ENCODE results near the gene CLN3.
"Not testable (repeated sequence)": the region's sequence is repeated elsewhere in the genome, so short reads cannot be mapped to it uniquely, and the experiment has no call there.

CLN3 gene

DNA sequence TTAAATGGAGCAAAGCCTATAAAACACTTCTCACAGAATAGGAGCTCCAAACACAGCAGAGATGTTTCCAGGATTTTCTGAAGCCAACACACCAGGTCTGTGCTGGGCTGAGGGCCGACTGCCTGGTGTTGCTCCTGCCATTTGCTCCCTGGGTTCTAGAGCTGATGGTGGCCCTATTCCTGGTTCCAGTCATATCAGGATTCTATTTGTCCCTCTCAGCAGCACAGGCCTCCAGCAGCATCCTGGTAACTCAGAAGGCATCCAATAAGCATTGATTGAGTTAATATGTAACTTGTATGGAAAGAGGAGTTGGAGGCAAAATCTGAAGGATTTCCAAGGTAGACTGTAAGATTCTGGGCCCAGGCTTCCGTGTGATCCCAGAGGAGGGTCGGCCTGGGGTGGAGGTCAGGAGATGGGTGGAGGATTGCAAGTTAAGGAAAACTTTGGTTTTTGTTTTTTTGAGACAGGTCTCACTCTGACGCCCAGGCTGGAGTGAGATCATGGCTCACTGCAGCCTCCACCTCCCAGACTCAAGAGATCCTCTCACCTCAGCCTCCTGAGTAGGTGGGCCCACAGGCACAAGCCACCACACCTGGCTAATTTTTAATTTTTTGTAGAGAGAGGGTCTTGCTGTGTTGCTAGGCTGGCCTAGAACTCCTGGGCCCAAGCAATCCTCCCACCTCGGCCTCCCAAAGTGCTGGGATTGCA, 41.2 kb upstream of the CLN3 start:
- TF ChIP-seq CTCF (conservative IDR thresholded peaks at IDR 0.05; ENCODE audit: low read depth, low read length) = no peak
- no peak overlapping the region for H3K4me3 ChIP-seq (ENCODE audit: low read depth, low read length)
- no peak for DNase-seq (ENCODE audit: low read depth)

DNA sequence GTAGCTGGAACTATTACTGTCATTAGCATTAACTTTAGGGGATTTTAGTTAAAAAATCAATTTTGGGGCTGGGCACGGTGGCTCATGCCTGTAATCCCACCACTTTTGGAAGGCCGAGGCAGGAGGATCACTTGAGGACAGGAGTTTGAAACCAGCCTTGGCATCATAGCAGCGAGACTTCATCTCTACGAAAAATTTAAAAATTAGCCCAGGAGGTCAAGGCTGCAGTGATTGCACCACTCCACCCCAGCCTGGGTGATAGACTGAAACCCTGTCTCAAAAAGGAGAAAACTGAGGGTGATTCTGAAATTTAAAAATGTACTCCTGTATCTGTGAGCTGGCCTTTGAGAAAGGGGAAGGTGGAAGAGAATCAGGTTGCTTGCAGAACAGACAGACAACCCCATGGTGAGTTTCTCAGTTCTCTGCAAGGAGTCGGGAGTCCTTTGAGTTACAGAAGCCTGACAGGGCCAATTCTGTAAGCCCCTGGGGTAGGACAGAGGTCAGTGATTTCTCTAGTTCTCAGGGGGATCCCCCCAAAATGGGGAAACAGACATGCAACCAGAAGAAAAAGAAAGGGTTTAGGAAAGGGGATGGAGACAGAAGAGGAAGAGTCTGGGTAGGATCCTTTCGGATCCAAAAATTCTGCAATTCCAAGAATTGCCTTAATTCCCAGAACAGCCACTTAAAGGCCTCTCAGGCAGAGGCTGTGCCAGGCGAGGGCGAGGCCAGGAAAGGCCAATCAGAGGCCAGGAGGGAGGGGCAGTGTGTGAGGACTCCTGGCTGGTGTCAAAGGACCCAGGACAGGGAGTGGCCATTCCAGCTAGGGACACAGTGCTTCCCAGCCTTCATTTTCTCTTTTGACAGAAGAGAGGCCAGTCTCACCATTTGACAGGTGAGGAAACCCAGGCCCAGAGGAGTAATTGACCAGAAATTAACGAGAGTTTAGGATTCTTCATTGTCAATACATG, 40.2 kb upstream of the CLN3 start:
- DNase-seq (ENCODE audit: low read depth) = no peak
- no peak for TF ChIP-seq CTCF (conservative IDR thresholded peaks at IDR 0.05; ENCODE audit: low read depth, low read length)
- H3K4me3 ChIP-seq (ENCODE audit: low read depth, low read length) = no peak overlapping the region

GRCh38 chr16:28529124-28529523, 37.2 kb upstream of the CLN3 start:
- DNase-seq (ENCODE audit: low read depth) = no peak
- TF ChIP-seq CTCF (conservative IDR thresholded peaks at IDR 0.05; ENCODE audit: low read depth, low read length) = no peak
- no peak overlapping the region for H3K4me3 ChIP-seq (ENCODE audit: low read depth, low read length)

DNA sequence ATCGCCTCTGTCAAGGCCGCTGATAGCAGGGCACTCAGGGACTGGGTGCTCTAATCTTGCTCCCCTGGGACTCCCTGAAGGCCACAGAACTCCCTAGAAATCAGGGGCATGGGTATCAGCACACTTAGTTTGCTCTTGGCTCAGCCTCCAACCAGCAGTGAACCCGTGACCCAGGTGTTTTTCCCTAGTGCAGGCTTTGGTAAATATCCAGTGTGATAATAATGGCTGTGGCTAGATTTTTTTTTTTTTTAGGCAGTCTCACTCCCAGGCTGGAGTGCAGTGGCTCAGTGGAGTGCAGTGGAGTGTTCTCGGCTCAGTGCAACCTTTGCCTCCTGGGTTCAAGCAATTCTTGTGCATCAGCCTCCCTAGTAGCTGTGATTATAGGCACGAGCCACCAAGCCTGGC, 36.6 kb upstream of the CLN3 start:
- no peak for DNase-seq (ENCODE audit: low read depth)
- TF ChIP-seq CTCF (conservative IDR thresholded peaks at IDR 0.05; ENCODE audit: low read depth, low read length) = no peak
- no peak overlapping the region for H3K4me3 ChIP-seq (ENCODE audit: low read depth, low read length)

DNA sequence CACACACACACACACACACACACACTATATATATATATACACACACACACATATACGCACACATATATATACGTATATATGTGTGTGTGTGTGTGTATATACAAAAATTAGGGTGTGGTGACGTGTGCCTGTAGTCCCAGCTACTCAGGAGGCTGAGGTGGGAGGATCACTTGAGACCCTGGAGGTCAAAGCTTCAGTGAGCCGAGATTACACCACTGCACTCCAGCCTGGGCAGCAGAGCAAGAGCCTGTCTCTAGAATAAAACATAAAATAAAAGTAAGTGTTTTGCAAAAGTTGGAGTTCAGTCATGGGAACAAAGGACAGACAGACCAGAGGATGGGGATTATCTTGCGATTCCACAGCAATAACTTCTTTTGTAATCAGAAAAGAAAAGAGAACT, 36.1 kb upstream of the CLN3 start:
- no peak for TF ChIP-seq CTCF (conservative IDR thresholded peaks at IDR 0.05; ENCODE audit: low read depth, low read length)
- DNase-seq (ENCODE audit: low read depth) = no peak
- H3K4me3 ChIP-seq (ENCODE audit: low read depth, low read length) = no peak overlapping the region

GRCh38 chr16:28527100-28527785, 35.4 kb upstream of the CLN3 start:
- H3K4me3 ChIP-seq (ENCODE audit: low read depth, low read length) = not testable (repeated sequence)
- peak; percentile 17 for DNase-seq (ENCODE audit: low read depth)

All from choroid plexus epithelial cell (primary cell).